GM10266 (cell line): ENCODE measurements around the gene PELI2.

ENCODE experiments used
- DNase-seq: peaks from one replicate; pipeline ENCODE4 v3.0.0; 2012; ENCODE audit errors: extremely low spot score
- TF ChIP-seq, protein P1 (sequence below): IDR thresholded peaks from 2 replicates; pipeline ENCODE4 v1.5.1; 2012; ENCODE audit warnings: mild to moderate bottlenecking, low read depth; ENCODE audit not compliant: control insufficient read depth, insufficient read depth; ENCODE audit errors: missing control alignments

The PELI2 gene

DNA sequence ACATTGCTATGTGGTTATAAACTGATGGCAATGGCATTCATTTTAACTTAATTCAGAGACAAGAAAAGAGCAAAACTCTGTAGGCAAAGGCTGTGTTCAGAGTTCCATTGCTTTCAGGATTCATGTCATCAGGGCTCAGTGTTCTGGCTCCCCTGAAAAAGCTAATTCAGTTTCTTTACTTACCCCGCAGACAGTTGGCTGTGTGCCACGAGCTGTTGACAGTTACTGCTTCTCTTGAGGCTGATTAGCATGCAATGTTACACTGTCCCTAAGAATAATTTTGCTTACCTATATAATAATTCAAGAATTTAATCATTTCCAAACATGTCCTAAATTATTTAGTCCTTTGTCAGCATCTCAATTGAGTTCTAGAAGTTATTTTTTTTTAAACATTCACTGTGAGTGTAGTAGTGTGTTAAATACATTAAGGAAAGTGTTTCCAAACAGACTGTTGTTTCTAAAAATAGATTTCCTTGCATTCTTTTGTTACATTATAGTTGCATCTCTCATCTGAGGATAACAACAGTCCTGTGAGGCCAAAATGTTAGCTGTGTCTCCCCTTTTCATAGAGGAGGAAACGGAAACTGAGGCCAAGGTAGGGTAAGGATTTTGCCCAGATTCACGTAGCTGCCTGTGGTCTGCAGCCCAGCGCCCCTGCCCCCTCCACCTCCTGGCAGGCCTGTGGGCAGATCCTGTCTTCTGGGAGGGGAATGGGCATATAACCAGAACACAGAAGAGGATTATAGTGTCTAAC lies 98.6 kb downstream of the PELI2 start:
- no peak for DNase-seq
- TF ChIP-seq, protein P1, sequence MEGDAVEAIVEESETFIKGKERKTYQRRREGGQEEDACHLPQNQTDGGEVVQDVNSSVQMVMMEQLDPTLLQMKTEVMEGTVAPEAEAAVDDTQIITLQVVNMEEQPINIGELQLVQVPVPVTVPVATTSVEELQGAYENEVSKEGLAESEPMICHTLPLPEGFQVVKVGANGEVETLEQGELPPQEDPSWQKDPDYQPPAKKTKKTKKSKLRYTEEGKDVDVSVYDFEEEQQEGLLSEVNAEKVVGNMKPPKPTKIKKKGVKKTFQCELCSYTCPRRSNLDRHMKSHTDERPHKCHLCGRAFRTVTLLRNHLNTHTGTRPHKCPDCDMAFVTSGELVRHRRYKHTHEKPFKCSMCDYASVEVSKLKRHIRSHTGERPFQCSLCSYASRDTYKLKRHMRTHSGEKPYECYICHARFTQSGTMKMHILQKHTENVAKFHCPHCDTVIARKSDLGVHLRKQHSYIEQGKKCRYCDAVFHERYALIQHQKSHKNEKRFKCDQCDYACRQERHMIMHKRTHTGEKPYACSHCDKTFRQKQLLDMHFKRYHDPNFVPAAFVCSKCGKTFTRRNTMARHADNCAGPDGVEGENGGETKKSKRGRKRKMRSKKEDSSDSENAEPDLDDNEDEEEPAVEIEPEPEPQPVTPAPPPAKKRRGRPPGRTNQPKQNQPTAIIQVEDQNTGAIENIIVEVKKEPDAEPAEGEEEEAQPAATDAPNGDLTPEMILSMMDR = no peak

DNA sequence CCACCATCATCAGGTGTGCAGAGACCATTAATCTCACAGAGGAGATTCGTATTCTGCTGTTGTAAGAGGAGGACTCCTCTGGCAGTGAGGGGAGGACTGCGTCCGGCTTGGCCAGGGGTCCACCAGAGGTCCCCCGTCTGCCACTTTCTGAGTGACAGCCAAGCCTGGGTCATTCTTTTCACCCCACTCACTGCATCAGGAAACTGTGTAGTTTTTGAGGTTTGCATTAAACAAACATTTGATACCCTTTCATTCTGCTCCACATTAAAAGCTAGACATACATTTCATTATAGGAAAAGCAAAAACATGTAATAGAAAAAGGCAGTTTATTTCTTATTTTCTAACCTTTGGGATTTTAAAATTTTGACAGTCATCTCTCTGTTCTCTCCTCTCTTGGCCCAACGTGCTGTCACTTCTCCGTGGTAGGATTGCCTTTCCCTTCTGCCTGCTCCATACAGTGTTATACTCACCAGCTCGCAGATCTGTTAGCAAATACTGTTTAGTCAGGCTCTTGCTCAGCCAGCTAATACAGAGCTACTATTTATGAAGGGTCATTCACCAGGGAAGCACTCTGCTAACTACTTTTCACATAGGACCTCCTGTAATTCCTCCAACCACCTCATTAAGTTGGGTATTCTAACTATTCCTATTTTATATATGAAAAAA lies 99.3 kb downstream of the PELI2 start:
- TF ChIP-seq, protein P1 = no peak
- no peak for DNase-seq

DNA sequence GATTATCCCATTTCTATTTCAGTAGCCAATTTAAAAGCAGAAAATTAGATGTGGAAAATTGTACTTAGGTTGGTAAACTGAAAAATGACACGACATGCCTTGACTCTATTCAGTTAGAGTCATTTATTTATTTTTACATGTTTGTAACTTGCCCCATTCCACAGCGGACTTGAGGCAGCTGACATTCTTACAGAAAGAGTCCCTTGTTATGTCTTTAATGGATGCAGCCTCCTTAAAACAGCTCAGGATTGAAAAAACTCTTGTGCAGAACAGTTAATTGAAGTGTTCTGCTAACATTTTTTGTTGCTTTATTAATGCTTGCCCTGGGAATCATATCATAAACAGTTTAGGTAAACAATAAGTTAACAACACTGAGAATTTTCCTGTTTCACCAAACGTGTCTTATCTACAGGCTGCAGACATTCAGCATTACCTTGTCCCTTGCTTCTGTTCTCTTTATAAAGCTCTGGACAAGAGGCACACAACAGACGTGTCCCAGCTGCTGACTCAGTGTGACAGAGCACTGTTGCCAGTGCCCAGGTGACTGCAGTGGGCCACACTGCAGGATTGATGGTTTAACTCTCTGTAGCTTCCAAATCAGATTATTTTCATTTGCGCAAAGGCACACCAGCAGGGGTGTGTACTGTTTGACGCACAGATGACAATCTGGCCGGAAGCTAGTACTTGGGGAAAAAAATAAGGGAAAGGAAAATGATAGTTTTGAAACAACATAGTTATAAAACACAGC lies 101.6 kb downstream of the PELI2 start:
- DNase-seq = no peak
- TF ChIP-seq, protein P1 = no peak

DNA sequence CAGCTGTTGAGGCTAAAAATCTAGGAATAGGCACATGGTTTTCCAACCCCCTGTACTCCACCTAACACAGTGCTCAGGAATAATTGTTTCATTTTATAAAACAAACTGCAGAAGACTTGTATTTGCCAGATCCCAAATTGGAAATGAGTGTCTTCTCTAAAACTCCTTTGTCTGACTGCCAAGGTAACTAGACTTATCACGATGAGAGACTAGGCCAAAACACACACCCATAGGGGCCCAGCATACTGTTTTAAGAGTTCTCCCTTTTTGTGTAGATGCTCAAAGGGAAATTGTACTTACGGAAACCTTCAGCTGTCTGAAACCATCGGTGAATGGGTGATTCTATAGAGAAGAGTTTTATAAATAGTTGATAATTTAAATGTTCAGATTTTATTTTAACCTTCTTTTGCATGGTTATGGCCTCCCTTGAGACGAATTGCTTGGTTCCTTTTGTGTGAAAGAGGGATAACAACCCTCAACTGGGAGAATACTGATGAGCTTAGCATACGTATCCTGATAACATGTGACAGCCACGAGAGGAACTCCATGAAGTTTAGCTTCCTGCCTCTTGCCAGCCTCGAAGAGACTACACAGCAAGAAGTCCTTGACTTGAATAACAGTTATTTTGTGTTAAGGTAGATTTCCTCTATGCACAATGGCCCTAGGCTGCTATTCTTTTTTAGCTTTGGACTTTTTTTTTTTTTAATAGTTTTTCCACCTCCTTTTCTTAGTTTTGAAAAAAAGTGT lies 103.3 kb downstream of the PELI2 start:
- TF ChIP-seq, protein P1 = no peak
- DNase-seq = no peak

DNA sequence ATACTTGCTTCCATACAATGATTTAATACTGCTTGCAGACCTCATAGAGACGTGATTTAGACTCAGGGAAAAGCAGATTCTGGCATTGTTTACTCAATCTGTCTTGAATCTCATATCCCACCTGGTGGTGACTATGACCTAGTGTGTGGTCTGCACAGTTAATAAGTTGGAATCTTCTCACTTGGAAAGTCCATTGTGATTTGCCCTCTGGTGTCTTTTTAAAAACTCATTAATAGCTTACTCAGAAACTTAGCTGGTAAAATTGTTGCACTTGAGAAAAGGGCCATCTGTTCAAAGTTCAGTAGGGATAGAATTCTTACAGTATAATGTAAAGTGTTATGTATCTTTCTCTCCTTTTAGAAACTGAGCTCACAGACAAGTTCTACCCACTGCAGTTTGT lies 106.0 kb downstream of the PELI2 start:
- TF ChIP-seq, protein P1 = no peak
- no peak for DNase-seq

DNA sequence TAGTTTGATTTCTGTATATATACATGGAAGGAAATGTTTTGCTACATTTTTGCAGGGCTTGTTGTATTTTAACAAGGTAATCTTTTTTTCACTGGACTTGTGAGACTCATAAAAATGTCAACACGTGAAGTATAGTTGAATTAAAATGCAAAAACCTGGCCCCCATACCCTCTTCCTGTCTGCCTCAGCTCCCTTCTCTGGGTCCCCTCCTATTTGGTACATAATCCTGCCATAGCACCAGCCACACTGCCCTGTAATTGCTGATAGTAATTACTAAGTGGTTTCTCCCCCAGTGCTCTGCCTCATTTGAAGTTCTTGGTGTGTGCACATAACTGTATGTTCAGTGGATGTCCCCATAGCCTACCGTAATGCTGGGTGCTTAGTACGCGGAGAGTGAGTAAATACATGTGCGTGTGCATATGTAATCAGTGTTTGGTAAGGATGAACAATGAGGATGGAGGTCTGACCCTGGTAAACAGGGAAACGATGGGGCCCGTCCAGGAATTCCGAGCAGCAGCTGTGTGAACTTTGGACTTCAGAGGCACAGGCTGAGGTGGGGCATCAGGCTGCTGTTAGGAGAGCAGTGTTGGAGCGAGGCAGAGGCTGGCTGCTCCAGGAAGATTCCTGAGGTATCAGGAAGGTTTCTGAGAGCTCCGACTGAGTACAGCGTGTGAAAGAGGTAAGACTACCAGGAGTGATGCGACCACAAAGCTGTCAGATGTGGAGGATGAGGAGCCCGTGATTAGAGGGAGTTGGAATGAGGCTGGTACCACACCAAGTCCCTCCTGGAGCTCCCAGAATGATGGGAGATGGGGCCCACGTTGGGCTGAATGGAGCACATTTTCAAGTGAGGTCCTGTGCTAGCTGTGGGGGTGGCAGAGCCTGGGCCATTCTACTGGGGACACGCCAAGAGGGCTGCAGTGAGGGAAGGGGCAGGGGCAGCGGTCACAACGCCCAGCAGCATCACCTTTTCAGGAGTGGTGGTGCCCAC lies 106.8 kb downstream of the PELI2 start:
- TF ChIP-seq, protein P1 = no peak
- no peak for DNase-seq
